ENCODE data around the gene MYT1.

DNA sequence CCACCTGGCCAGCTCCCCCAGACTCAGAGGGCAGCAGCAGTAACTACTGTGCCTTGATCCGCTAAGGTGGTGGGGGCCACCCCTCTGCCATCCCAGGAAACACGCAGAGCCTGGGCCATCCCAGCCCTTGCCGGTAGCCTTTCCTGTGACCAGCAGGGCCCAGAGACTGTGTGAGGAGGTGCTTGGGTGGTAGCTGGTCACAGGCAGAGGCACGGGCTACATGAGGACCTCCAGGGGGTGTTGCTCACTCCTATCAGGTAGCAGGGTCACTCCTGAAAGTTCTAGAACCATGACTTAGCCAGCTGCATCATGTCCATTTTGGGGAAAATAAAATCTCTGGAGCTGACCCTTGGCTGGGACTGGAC, 114.0 kb downstream of the MYT1 start:
- TF ChIP-seq, protein P1, sequence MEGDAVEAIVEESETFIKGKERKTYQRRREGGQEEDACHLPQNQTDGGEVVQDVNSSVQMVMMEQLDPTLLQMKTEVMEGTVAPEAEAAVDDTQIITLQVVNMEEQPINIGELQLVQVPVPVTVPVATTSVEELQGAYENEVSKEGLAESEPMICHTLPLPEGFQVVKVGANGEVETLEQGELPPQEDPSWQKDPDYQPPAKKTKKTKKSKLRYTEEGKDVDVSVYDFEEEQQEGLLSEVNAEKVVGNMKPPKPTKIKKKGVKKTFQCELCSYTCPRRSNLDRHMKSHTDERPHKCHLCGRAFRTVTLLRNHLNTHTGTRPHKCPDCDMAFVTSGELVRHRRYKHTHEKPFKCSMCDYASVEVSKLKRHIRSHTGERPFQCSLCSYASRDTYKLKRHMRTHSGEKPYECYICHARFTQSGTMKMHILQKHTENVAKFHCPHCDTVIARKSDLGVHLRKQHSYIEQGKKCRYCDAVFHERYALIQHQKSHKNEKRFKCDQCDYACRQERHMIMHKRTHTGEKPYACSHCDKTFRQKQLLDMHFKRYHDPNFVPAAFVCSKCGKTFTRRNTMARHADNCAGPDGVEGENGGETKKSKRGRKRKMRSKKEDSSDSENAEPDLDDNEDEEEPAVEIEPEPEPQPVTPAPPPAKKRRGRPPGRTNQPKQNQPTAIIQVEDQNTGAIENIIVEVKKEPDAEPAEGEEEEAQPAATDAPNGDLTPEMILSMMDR (IDR thresholded peaks at IDR 0.05): no peak
- no peak for TF ChIP-seq EZH2 (IDR thresholded peaks at IDR 0.05)
- TF ChIP-seq EZH2phosphoT487 (IDR thresholded peaks at IDR 0.05): no peak

Measured in neural progenitor cell (in vitro differentiated cells).